Stimulated activated CD4-positive, alpha-beta T cell treated with anti-CD3 and anti-CD28 coated beads, TNF-alpha, amount 100 ng/mL, for 1 hour (primary cell): ENCODE data around the gene BBX.
"Not testable (repeated sequence)": the region's sequence is repeated elsewhere in the genome, so short reads cannot be mapped to it uniquely, and the experiment has no call there.

ENCODE experiments used
- DNase-seq, 3 donors: peaks; one replicate each; pipeline ENCODE4 v3.0.0-alpha.2; 2020; ENCODE audit warnings: low read depth in 3 of 3, low spot score in 1 of 3

BBX gene

DNA sequence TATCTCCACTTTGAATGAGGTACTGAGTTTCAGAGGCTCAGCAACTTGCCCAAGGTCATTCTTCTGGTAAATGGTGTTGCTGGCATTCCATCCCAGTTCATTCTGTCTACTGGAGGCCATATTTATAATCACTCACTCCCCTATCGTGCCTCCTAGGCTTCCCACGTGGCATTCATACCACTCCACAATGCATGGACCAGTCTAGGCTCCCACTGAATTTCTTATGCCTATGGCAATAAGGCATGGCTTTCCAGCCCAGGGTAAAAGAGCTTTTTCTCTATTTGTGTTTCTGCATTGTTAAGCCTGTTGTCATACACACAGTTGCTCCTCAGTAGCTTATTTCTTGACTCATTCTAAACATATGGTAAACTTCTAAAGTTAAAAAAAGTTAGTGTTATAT, 19.9 kb downstream of the BBX start:
- DNase-seq, result no peak

- no peak for DNase-seq
These were observed 20.9 kb downstream of the BBX start for GRCh38 chr3:107543666-107544065.

DNA sequence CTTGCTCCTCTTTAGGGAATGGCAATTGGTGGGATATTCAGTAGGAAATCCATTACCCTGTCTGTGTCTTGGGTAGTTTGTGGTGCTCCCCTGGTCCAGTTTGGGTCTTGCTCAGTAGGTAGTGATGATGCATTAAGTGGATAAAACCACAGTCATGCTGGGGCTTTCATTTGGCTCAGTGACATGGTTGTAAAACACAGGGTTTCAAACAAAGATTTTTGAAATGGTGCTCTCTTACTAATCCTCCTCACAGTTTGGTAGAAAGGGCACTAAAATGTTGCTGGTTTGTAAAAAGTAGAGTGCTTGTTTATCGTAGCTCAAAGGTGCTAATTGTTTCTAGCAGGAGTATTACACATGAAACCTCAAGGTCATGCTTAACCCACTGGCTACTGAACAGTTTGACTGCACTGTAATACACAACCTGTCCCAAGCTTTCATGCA, 22.9 kb downstream of the BBX start:
- DNase-seq, result no peak

DNA sequence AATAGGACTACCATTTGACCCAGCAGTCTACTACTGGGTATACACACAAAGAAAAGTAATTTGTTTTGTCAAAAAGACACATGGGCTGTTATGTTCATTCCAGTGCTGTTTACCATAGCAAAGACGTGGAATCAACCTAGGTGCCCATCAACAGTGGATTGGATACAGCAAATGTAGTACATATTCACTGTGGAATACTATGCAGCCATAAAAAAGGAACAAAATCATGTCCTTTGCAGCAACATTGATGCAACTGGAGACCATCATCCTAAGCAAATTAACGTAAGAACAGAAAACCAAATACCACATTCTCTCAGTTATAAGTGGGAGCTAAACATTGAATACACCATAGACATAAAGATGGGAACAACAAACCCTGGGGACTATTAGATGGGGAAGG, 25.8 kb downstream of the BBX start:
- DNase-seq, result no peak

- DNase-seq, result no peak
These were observed 32.6 kb downstream of the BBX start for GRCh38 chr3:107555359-107555758.

GRCh38 chr3:107557743-107558142, 35.0 kb downstream of the BBX start:
- DNase-seq, result no peak

- no peak for DNase-seq
These were observed 37.4 kb downstream of the BBX start for GRCh38 chr3:107560166-107560565.

DNA sequence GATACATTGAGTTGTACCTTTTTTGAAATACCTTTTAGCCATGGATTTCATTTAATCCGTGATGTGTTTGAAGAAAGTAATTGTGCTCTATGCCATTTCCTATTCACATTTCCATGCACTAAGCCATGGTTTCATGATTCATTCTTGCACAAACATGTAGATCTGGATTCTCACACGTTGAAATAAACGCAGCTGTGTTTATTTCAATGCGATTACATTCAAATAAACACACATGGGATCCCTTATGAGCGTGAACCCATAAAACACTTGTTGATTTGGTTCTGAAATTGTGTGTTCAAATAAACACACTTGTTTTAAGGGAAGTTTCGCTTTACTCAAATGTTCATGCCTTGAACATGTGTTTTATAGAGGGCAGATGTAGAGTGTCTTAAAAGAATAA, 39.2 kb downstream of the BBX start:
- DNase-seq, result no peak

DNA sequence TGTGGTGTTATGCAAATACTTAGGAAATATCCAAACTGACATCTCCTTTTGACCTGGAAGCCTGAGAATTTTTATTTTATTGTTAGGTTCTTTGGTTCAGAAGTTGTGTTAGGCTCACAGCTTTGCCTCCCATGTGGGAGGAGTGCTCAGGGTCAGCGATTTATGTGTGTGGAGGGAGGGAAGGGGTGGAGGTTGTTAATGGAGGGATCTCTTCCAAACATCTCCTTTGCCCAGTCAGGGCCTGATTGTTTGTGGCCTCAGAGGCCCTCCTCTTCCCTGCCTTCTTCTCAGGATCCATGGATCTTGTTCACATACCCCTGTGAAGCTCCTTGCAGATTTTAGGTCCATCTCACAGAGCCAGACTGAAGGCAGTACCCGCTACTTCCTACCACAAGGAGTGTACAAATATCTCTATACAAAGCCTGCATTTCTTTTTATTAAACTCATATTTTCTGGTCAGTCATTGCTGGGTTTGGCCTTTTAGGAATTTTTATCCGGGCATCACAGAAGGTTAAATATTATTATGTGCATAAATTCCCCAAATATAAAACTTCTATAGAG, 40.3 kb downstream of the BBX start:
- DNase-seq, result no peak

GRCh38 chr3:107565244-107565643, 42.5 kb downstream of the BBX start:
- DNase-seq, result not testable (repeated sequence)

DNA sequence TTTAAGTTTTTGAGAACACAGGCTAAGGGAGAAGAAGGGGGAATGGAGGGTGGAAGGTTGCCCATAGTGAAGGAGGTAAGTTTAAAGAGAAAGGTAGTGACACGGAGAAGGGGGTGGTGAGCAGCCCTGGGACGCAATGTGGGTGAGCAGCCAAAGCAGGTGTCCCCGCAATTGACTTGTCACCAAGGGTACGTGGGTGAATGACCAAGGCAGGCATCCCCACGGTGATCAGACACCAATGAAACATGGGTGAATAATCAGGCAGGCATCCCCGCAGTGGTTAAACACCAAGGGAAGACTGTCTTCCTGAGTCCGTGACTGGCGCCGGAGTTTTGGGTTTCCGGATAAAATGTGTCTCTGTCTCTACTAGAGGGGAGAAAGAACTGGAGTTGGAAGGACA, 48.3 kb downstream of the BBX start:
- DNase-seq, result not testable (repeated sequence)

- not testable (repeated sequence) for DNase-seq
These were observed 48.7 kb downstream of the BBX start for GRCh38 chr3:107571492-107571891.

GRCh38 chr3:107574650-107575049, 51.9 kb downstream of the BBX start:
- DNase-seq, result no peak

GRCh38 chr3:107578091-107578490, 55.3 kb downstream of the BBX start:
- no peak for DNase-seq

- DNase-seq, result no peak
These were observed 55.8 kb downstream of the BBX start for GRCh38 chr3:107578523-107578922.

GRCh38 chr3:107579371-107579770, 56.6 kb downstream of the BBX start:
- DNase-seq, result no peak

DNA sequence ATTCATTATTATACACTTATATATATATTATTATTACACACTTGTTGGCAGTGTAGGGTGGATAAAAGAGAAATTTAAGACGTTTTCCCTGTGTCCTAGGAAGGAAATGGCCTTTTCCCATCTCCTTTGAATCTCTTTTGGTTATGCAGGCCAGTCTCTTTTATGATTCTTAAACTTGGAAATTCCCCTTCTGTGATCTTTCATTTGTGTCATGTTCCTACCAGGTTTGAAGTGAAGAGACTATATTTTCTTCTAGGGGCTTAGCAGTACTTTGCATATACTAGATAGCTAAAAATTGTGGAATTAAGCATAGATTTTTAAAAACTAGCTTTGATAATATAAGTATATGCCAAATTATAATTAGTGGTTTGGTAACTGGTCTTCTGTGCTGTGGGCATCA, 58.5 kb downstream of the BBX start:
- no peak for DNase-seq

DNA sequence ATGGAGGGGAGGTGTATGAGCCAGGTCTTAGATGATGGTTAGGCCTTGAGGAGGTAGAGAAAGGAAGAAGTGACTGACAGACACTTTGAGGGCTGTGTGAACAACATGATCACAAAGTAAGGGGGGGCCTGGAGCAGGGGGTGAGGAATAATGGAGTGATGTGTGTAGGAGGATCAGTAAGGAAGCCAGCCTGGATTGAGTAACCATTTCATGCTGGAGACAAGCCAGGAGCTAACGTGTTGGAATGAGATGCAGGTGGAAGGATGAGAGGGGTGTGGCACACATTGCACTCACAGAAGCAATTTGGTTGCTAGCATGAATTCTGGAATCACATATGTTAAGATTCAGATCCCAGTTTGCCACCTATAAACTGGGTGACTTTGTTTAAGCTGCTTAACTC, 65.5 kb downstream of the BBX start:
- no peak for DNase-seq

- no peak for DNase-seq
These were observed 66.7 kb downstream of the BBX start for GRCh38 chr3:107589454-107589853.

DNA sequence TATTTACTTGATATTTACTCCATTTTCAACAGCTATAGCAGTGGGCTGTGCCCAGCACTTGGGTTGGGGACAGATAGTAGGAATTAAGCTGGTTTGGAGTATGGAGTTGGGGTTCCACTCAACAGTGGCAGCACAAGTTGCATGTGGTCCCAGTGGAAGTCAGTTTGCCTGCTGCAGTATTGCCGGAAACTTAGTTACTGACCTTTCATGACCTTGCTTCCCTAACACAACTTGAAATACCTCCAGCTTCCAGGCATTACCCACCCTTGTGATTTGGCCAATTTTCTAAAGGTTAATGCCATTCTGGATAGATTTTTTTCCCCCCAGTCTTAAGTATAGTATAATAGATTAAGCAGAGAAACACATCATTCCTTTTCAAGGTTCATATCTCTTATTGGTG, 68.0 kb downstream of the BBX start:
- DNase-seq, result no peak

DNA sequence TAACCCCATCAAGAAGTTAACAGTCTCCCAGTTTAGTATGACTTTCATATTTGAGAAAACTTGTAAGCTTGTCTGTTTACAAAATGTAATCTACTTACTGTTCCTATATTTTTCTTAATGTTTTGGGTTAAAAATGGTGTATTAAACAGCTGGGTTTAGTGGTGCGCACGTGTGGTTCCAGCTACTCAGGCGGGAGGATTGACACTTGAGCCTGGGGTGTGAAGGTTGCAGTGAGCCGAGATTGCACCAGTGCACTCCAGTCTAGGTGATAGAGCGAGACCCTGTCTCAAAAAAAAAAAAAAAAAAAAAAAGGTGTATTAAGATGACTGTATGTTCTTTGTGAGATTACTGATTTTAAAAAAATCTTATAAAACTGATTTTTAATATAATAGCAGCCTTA, 69.3 kb downstream of the BBX start:
- DNase-seq, result no peak

- DNase-seq, result no peak
These were observed 72.1 kb downstream of the BBX start for GRCh38 chr3:107594870-107595269.

DNA sequence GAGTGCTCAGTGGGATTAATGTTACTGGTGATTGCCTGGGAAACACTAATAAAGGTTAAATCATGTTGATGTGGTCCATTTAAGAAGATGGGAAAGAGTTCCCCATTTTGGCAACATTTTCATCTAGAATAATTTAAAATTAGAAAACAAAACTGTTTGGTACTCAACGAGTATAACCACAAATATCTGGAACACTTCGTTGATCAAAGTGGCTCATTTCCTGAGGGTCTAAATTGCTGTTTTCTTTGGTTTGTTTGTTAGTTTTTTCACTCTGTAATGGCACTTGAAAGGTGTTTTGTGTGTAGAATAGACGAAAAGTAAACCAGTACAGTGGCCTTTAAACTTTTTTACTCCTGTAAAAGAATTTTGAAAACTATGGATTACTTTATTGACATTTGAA, 73.9 kb downstream of the BBX start:
- DNase-seq, result no peak
